Measurements from ENCODE around the gene RNLS.
"Not testable (repeated sequence)": the region's sequence is repeated elsewhere in the genome, so short reads cannot be mapped to it uniquely, and the experiment has no call there.

The RNLS gene

DNA sequence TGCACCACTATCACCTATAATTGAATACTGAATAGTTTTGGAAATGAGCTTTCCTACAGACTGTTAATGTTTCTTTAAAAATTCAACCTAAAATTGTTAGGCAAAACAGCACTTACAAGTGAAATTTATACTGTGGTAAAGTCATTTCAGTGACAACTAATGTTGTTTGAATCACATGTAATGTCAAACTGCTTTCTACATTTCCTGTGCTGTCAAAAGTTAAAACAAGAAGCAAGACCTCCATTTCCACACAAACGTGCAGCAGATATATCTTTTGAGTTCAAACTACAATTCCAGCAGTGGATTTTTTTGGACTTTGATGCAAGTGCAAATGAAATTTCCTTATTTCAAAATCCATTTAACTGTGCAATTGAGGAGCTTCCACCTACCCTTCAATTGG lies 199.8 kb downstream of the RNLS start:
- DNase-seq: no peak

DNA sequence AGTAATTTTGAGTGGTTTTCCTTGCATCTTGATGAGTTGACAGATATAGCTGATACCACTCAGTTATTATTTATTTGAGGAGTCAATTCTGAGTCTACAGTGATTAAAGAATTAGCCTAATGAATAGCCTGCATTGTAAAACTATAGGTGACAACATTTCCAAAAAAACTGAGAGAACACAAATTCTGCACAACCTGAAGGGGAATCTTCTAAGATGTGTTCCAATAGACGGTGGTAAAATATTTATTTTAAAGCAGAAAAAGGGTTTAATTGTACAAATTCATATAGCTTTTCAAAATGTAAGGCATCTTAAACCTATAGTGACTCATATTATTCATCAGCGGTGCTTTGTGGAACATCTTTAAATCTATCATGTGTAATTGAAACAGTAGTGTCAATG lies 200.4 kb downstream of the RNLS start:
- DNase-seq: no peak

DNA sequence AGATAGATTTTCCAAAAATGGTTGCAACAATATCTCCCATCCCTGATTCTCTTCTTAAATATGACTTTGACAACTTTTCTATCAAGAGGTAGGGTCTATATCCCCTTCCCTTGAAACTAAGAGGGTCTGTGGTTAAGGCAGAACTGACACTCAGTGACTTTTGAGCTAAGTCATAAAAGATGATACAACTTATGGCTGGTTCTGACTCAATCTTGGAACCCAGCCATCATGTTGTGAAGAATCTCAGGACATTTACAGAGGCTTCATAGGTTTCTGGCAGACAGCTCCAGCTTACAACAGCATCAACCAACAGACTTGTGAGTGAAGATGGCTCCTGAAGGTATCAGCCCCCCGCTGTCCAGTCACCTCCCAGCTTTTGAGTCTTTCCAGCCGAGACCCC lies 203.5 kb downstream of the RNLS start:
- no peak for DNase-seq

DNA sequence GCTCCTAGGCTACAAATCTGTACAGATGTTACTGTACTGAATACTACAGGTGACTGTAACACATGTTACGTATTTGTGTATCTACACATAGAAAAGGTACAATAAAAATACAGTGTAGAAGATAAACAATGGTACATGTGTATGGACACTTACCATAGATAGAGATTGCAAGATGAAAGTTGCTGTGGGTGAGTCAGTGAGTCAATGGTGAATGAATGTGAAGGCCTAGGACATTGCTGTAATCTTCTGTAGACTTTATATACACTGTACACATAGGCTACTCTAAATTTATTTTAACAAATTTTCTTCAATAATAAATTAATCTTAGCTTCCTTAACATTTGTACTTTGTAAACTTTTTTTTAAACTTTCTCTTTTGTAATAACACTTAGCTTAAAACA lies 205.6 kb downstream of the RNLS start:
- no peak for DNase-seq

DNA sequence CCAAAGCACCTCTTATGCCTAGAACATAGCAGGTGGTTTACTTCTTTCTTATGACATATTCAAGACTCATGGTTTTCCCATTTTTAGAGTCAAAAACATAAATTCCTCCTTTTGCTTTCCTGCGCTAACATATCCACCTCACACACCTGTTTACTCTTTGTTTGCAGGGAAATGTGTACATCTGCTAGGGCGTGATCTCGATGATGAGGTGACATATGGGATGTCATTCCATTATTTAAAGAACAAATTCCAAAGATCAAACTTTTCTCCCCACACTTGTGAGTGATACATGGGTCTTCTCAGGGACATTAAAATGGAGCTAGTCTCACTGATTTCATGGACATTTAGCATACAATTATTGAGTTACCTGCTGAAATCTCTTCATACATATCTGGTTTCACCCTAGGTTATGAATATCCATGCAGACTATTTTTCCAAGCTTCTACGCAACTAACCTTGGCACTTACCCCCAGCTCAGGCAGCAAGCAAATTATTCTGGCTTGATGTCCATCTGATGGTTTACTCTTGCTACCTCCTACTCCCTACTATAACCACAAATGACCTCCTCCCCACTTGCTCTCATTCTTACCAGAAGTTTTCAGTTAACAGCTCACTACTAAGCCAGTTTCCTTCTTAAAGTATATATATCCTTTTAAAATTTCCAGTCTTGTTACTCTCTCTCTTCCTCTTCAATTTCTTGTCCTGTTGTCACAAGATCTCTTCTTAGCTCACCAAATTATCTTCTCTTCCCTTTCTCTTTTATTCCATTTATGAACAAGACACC lies 208.5 kb downstream of the RNLS start:
- DNase-seq: no peak

DNA sequence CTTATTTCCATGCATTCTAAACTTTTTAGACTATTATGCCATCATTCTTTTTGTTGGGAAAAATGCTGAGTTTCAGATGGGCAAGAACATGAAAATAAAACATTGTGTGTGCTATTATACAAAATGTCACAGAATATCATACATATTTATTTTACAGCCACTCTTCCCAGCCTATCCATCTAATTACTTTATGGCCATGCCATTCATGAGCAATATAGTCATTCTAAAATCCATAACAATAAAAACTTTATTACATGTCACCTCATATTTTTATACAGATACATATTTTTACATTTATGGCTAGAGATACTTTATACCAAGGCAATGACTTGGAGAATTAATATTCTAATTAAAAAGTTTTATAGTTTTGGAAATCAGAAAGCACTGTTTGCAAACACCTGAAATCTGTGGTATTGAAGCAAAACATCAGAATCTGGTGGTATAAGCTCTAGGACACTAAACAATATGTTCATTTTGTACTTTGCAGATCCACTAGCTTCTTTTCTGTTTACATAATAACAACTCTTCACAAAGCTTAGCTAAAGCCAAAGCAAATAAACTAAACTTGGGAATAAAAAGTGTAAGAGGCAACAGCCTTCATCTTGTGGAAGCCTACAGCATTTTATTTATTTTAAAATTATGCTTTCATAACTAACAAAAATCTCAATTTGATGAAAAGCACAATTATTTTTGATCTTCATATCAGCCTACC lies 210.1 kb downstream of the RNLS start:
- no peak for DNase-seq

DNA sequence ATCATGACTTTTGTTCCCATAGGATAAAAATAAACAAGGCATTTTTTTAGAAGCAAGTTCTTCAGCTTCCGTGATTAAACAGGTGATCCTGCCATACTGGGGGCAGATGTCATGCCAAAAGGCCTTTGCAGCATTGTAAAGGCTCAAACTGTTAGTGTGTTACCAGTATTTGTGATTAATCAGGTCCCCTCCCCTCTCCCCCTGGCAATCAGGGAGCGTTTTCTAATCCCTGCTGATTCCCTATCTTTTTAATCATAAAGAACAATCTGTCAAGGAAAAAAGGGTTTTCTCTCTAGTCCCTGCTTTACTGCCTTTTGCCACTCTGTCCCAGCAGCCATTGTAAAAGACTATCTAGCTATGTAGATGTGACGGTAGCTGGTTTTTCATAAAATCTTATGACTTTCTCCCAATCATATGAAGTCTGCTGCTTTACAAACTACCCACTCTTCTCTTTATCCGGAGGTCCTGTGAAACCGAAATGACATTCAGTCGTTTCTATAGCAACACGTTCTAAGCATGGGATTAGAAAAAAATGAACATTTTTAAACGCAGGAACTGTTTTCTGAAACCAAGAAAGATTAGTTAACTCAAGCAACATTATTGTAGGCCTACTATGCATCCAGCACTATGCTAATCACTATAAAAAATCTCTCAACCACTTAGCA lies 210.9 kb downstream of the RNLS start:
- DNase-seq: no peak

DNA sequence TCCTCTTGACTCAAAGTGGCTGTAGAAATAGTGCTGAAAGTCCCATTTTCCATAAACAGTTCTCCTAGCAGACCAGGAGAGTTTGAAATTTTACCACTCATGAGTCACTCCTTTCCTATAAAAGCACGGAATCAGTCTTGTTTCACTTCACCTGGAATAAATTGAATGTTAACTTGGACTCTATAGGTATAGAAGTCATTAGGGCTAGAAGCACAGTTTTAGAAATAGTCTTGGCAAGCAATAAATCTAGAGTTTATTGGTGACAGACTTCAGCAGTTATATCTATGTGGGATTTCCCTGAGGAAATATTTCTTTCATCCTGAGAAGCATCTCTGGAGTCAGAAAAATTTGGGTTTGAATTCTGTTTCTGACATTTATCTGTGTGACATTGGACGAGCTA lies 212.4 kb downstream of the RNLS start:
- no peak for DNase-seq

DNA sequence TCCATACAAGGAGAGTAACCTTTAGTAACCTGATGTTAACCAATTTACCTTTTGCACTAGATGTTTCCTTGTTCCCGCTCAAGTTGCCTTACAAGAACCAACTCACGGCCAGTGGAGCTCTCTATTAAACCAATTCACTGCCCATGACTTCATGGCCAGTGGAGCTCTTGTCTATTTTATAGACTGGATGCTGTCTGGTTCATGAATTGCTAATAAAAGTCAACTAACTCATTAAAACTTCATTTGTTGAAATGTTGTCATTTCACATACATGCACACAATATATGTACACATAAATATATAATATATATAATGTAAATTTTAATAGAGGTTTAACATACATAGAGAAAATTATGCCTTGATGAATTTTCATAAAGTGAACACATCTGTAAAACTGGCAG lies 216.3 kb downstream of the RNLS start:
- no peak for DNase-seq

DNA sequence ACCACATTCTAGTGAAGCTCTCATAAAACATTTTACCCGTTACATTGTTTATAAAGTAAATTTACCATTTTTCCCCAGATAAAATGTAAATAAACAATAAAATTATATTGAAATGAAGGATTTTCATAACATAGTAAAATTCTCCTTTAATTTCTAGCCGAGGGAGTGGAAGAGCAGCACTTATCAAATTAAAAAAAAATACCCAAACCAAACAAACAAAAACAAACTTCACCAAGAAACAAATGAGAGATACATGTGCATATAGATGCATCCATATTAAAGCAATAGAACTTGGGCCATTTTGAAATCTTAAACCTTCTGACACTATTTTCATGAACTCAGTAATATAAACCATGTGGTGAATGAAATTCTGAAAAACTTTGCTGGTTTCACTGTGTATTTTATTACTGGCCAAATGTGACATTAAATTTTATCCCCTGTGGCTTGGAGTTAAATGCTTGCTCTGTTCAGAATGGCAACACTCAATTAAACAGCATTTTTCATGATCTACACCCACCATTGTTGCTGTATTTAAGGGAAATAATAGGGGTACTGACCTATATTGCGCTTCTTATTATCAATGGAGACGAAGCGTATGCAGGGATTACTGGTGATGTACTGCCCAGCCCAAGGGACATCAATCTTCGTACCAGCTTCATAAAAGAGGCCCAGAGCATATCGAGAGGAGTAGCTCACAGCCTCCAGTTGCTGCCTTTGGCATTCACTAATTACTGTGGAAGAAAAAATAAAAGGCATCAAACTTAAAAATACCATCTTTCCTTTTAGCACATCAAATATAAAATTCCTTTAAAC lies 220.9 kb downstream of the RNLS start:
- DNase-seq: no peak

DNA sequence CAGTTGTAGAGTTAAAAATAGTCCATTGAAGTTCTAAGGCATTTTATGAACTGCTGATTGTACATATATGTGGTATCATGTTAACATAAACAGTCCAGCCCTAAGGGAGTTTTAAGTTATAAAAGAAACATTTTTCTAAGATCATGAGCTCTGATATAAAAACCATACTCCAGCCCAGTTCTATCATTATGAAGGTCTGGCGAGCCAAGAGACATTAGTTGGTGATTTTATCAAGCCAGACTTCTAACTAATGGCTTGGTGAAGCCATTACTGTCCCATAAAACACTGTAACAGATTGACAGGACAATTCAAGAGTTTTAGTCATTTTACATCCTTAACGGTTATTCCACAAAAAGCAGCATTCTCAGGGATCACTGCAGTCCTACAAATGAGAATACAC lies 221.6 kb downstream of the RNLS start:
- no peak for DNase-seq

DNA sequence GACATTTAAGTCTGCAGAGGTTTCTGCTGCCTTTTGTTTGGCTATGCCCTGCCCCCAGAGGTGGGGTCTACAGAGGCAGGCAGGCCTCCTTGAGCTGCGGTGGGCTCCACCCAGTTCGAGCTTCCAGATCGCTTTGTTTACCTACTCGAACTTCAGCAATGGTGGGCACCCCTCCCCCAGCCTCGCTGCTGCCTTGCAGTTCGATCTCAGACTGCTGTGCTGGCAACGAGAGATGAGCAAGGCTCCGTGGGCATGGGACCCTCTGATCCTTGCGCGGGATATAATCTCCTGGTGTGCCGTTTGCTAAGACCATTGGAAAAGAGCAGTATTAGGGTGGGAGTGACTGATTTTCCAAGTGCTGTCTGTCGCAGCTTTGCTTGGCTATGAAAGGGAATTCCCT lies 227.4 kb downstream of the RNLS start:
- not testable (repeated sequence) for DNase-seq

DNA sequence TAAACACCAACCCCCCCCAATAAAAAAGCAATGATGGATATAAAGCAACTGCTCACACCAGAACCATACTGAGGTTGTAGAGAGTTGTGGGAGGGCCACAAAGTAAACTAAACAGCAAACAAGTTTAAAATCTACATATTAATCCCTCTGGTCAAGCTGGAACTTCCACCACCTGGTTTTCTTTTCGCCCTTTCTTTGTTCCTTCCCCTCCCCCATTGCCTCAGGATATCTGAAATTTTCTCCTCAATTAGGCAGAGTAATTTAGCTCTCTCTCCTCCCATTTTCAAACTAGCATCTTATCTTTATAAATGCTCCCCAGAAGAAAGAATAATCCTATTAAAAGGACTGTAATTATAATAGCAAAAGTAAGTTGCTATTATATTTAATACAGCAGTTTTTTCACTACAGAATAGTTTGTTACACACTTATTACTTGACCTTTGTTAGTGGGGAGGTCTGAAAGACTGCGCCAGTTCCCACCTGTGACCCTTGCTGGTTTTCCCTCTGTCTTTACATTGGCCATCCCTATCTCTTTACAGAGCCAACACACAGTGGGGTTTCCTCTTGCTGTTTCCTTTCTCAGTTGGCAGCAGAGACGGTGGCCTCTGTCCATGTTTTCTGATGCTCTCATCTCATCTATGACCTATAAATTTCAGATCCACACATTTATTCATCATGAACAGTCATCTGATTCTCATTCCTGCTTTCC lies 235.4 kb downstream of the RNLS start:
- DNase-seq: no peak

DNA sequence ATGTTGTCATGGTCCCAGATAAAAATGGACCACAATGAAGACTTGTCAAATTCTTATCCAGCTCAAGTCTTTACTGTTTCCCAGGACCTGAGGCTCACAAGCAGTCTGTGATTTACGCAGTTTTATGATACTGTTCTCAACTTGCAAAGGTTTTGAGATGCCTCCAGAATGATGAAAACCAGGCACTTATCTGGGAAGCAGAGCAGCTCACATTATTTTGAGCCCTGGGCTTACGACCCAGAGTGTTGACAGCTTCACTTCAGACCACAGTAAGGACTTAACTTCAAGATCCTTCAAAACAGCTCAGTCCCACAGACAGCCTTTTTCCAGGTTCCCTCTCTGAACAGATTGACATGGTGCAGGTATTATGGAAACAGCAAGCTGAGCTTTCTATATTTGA lies 236.1 kb downstream of the RNLS start:
- no peak for DNase-seq

DNA sequence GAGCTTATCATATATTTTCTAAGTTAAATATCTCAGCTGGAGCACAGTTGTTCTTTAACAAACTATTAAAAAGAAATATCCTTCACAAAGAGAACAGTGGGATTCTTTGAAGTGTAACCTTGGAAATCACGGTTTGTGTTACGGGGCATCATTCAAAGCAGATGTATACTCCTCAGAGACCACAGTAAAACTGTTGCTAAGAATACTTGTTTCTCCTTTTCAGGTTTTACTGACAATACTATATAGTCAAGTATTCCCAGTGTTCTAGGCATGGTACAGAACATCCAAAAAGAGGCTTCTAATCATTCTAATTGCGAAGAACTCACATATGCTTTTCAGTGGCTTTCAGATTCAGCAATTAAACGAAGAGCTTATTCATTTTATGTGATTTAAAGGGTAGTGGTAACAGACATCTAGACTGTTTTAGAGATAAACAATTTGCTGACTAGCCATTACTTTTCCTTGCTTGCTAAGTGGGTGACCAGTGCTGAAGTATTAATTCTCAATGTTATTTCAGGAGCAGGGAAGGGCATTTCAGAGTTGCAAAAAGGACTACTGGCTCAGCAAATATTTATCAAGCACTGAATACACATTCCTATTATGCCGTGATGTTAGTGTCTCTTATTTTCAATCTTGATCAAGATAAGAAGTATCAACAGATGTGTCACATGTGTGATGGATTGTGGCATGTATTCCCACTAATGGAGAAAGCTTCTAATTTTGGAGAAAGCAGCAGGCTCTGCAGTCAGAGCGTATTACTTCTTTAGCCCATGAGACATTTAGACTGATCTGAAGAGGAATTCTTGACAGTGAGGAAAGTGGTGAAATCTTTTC lies 236.8 kb downstream of the RNLS start:
- no peak for DNase-seq

DNA sequence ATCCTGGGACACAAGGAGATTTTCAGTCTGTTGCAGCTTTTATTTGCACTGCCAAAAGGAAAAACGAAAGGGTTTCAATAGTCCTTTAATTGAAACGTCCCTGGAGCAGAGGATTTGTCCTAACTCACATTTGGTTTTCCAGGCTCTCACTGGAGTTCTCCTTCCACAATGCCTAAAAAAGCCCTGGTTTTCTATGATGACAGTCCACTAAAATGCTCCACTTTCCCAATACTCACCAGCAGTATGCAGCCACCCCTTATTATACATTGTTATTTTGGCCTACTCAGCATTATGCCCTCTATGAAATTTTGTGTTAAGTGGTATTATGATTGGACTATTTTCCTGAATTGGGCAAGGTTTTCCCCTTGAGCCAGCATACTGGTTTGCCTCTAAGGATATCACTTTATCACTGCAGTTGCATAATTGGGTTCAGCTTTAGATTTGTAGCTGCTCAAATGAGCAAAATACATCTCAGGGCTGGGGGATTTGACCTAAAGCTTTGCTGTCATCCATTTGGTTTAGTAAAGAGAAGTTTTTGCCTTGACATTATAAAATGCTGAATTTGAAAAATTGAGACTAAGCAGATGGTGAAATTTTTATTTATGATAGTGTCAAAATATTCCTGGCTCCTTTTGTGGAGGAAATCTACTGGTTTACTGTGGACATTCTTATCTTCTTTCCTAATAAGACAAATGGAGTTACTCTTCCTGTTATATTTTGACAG lies 239.2 kb downstream of the RNLS start:
- DNase-seq: no peak

DNA sequence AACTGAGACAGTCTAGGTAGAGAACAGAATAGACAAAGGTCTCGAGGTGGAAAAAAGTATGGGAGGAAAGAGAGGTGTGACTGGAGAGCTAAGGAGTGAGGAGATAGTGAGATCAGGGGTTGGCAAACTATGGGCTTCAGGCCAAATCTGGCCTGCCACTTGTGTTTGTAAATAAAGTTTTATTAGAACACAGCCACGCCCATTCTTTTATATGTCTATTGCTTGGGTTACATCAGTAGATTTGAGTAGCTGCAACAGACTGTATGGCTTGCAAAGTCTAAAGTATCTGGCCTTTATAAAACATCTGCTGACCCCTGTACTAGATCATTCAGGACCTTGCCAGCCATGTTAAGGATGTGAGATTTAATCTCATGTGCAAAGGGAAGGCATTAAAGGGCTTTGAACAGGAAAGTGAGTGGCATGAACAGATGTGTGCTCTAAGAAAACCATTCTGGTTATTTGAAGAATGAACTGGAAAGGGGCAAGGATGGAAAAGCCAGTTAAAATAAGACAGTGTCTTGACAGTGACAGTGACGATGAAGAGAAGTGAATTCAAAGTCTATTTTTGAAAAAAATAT lies 240.3 kb downstream of the RNLS start:
- no peak for DNase-seq

DNA sequence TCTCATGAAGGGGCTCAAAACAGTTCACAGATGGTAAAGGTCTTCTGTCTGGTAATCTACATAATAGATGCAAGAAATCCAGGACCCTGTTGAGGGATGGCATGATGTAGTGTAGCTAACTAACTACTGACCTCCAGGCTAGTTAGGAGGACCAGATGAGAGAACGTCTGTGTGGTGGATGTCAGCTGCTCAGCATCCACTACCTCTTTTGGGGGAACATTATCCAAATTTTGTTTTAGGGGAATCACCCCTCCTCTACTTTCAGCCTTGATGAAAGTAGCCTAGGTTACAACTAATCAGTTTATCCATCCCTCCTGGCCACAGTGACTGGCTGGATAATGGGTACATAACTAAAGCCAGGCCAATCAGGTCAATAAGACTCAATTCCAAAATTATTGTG lies 246.0 kb downstream of the RNLS start:
- no peak for DNase-seq

DNA sequence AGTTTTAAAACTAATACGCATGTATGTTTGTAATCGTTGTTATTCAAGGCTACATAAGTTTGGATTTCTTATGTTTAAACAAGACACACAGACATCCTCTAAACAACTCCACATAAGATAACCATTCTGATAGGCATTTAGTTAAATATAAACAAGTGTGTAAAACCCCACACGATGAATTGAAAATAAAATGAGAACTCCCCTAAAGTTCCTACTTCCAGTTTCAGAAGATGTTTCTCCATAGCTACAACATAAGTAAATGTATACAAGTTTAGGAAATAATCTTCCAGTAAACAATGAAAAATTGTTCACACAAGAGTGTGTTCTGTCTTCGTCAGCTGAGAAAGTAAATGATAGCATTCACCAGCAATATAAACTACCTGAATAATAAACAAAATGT lies 246.8 kb downstream of the RNLS start:
- DNase-seq: no peak

DNA sequence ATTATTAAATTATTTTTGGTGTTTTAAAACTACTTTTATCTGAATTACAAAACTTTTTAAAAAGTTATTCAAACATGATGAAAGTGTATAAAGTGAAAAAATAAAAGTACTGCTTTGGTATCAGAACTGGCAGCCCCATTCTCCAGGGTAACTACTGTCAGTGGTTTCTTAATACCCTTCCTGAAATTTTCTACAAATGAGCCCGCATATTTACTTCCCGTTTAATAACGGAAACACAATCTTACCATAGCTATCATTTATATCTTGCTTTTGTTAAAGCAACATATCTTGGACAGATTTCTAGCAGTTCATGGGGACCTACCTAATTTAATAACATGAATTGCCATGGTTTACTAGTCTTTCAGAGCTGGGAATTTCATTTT lies 249.9 kb downstream of the RNLS start:
- DNase-seq: no peak
